Middle frontal gyrus (tissue), 1 donor: ENCODE results near the gene CFAP74.

ENCODE experiments used
- DNase-seq: peaks from one replicate; pipeline ENCODE4 v3.0.0-alpha.2; 2015; ENCODE audit warnings: low spot score; ENCODE audit errors: extremely low spot score

CFAP74 gene

DNA sequence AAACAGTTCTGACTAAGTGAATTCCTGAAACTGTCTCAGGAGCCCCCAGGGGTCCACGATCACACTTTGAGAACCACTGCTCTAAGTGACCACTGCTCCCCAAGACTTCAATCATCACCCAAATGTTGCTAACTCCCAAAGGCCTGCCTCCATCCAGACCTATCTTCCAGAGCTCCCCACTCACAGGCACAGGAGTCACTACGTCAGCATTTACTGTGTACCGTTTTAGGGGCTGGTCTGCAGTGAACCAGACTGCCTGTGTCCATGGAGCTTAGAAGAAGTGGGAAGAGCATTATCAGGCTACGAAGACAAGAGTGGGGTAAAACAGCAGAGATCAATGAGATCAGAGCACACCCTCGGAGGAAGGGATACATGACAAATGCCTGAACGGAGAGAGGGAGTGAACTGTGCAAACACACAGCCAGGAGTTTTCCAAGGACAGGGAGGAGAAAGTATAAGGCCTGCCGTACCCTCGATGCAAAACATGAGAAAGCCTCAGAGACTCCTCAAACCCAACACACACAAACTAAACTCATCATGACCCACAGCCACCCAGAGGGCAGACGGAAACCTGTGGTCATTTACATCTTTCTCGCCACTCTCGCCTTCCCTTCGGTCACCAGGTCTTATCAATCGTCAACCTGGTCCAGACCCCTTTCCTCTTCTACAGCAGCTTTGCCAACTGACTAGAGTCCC lies 122.8 kb downstream of the CFAP74 start:
- DNase-seq: no peak

DNA sequence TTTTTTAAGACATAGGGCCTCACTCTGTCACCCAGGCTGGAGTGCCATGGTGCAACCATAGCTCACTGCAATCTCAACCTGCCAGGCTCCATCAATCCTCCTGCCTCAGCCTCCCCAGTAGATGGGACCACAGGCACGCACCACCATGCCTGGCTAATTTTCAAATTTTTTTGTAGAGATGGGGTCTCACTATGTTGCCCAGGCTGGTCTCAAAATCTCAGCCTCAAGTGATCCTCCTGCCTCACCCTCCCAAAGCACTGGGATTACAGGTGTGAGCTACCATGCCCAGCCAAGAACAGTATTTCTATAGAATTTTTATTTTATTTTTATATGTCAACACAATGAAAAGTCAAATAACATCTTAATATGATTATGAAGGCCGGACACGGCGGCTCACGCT lies 123.6 kb downstream of the CFAP74 start:
- no peak for DNase-seq

DNA sequence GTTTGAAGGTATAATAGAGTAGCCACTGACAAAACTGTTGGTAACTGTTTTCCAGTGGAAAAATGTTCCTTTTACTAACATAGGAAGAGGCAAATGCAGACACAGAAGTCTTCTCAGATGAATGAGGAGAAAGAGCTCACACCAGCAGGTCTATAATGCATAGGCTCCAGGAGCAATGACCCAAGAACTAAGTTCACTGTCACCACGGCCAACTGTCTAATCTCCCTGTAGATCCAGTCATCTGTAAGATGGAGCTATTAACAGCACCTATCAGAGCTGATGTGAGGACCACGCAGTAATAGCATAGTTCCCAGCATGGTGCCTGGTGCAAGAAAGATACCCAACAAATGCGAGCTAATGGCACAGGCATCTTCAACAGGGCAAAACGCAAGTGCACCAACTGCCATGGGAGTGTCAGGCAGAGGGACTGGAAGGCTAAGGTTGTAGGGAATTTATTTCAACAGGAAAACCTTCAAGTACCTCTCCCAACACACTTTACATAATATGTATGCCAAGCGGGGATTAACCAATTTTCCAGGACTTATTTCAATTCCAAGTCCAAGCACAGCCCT lies 125.6 kb downstream of the CFAP74 start:
- no peak for DNase-seq

DNA sequence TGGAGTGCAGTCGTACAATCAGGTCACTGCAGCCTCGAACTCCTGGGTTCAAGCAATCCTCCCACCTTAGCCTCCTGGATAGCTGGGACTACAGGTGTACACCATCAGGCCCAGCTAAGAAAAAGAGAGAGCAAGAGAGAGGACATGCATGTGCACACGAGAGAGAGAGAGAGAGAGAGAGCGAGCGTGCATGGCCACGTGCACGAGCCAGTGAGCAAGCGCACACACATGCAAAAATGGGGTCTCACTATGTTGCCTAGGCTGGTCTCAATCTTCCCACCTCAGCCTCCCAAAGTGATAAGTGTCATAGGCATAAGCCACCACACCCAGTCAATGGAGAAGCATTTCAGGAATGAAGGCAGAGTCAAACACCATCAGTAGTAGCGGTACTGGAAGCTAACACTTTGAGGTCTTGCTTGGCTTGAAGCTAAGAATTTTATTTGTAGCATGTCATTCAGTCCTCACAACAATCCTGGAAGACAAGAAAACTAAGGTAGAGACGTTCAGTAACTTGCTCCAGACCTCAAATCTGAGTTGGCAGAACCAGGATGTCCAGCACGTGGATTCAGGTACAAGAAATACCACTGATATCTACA lies 127.2 kb downstream of the CFAP74 start:
- no peak for DNase-seq

DNA sequence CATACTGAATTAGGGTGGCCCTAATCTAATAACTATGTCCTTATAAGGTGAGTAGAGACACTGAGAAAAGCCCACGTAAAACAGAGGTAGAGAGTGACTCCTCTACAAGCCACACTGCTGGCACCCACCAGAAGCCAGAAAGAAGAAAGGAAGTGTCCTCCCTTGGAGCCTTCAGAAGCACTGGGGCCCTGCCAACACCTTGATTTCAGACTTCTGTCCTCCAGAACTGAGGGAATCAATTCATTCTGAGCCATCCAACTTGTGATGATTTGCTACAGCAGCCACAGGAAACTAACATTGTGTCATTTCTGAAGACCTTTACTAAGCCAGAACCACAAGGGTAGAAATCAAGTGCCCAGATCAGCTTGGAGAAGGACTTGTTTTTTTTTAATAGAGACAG lies 127.7 kb downstream of the CFAP74 start:
- no peak for DNase-seq

DNA sequence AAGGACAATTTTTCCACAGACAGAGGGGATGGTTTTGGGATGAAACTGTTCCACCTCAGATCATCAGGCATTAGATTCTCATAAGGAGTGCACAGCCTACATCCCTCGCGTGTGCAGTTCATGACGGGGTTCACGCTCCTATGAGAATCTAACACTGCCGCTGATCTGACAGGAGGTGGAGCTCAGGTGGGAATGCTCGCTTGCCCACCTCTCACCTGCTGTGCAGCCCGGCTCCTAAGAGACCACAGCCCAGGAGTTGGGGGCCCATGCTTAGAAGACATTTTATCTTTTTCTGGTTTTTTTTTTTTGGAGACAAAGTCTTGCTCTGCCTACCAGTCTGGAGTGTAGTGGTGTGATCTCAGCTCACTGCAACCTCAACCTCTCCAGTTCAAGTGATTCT lies 128.7 kb downstream of the CFAP74 start:
- no peak for DNase-seq

DNA sequence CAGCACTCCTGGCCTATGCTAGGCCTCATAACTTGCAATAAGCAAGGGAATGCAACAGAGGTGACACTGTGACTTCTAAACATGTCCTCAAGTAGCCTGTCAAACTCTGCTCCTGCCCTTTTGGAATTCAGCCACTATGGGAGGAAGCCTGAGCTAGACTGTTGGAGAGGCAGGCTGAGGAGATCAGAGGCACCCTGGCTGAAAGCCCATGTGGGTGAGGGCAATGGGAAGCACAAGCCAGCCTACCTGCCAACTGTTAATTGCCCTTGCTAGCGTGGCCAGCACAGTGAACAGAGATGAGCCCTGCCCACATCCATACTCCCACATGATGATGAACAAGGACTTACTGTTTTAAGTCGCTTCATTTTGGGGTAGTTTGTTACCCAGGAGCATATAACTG lies 130.4 kb downstream of the CFAP74 start:
- DNase-seq: no peak

DNA sequence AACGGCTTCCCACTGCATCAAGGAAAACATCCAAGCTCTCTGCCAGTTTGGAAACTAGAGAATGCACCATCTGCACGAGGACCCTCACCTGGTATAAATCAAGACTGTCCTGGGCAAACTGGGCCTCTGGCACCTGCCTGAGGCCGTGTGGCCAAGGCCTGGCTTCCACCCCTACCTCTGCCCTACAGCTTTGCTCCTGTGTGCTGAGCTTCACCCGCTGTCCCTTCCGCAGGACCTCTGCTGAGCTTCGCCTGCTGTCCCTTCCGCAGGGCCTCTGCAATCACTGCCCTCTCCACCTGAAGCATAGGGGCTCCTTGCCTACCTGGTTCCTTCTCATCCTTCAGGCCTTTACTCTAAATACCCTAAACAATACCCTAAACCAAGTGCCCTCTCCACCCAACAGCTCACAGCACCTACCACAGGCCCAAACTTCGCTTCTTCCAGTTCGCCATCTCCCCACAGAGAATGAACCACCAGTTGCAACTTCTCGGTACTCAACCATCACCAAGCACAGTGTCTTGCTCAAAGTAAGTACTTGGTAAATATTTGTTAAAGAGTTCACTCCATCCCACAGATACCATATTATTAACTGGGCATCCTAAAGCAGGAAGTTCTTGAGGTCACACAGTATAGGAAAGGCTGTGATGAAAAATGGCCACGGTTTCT lies 131.1 kb downstream of the CFAP74 start:
- no peak for DNase-seq
